ENCODE results near the gene SPDYC. TPM values are rescaled to one million over a fixed set of nuclear protein-coding genes. Genes with fewer than 3 reads are reported as not detected.

SPDYC gene
- total RNA-seq, 1 donor from 2014 or later, result not detected

- Mint-ChIP-seq H3K4me3 (ENCODE audit: low read depth) (peak overlapping the region; percentile 82), H3K36me3 (ENCODE audit: insufficient read depth) (peaks cover 4% of the 10 kb centered on the region), H3K4me1 (ENCODE audit: low read depth) (peaks cover 17% of the 10 kb centered on the region), H3K9me3 (ENCODE audit: low read depth) (no peaks in the 10 kb centered on the region), H3K27ac (peak overlapping the region; percentile 91), H3K27me3 (no peaks in the 10 kb centered on the region)
- peak; percentile 71 for TF ChIP-seq CTCF (IDR thresholded peaks at IDR 0.05; ENCODE audit: unreplicated experiment)
- peak; percentile 85 for DNase-seq (ENCODE audit: low spot score, unreplicated experiment)
Measured at GRCh38 chr11:65180877-65181568, 11.0 kb downstream of the SPDYC start.

- DNase-seq (ENCODE audit: low spot score, unreplicated experiment), result peak; percentile 35
- peak within 1 kb of the TSS; percentile 96 for H3K27ac Mint-ChIP-seq
- H3K4me3 Mint-ChIP-seq (ENCODE audit: low read depth), result peak within 1 kb of the TSS; percentile 92
- peaks cover 17% of the 10 kb centered on the region for H3K4me1 Mint-ChIP-seq (ENCODE audit: low read depth)
- H3K36me3 Mint-ChIP-seq (ENCODE audit: insufficient read depth), result peaks cover 9% of the 10 kb centered on the region
- TF ChIP-seq CTCF (IDR thresholded peaks at IDR 0.05; ENCODE audit: unreplicated experiment), result no peak
- H3K9me3 Mint-ChIP-seq (ENCODE audit: low read depth), result no peaks in the 10 kb centered on the region
- no peaks in the 10 kb centered on the region for H3K27me3 Mint-ChIP-seq
Measured at GRCh38 chr11:65181569-65182257, 11.7 kb downstream of the SPDYC start, which contains the start of gene CAPN1. TSS of gene CAPN1 (plus strand) at chr11:65181928. CDS start at chr11:65182702, 774 bp downstream.

GRCh38 chr11:65182258-65183170 lies 12.5 kb downstream of the SPDYC start:
- Mint-ChIP-seq H3K36me3 (ENCODE audit: insufficient read depth) (peaks cover 12% of the 10 kb centered on the region), H3K27me3 (no peaks in the 10 kb centered on the region), H3K9me3 (ENCODE audit: low read depth) (no peaks in the 10 kb centered on the region), H3K4me1 (ENCODE audit: low read depth) (peaks cover 17% of the 10 kb centered on the region), H3K27ac (peak overlapping the region; percentile 96), H3K4me3 (ENCODE audit: low read depth) (peak overlapping the region; percentile 92)
- no peak for TF ChIP-seq CTCF (IDR thresholded peaks at IDR 0.05; ENCODE audit: unreplicated experiment)
- peak; percentile 39 for DNase-seq (ENCODE audit: low spot score, unreplicated experiment)

- Mint-ChIP-seq H3K4me1 (ENCODE audit: low read depth) (peaks cover 17% of the 10 kb centered on the region), H3K9me3 (ENCODE audit: low read depth) (no peaks in the 10 kb centered on the region), H3K36me3 (ENCODE audit: insufficient read depth) (peaks cover 12% of the 10 kb centered on the region), H3K4me3 (ENCODE audit: low read depth) (peak overlapping the region; percentile 92), H3K27me3 (no peaks in the 10 kb centered on the region), H3K27ac (peak overlapping the region; percentile 82)
- no peak for TF ChIP-seq CTCF (IDR thresholded peaks at IDR 0.05; ENCODE audit: unreplicated experiment)
- no peak for DNase-seq (ENCODE audit: low spot score, unreplicated experiment)
Measured at GRCh38 chr11:65183201-65183891, 13.3 kb downstream of the SPDYC start.

Measured in progenitor cell of endocrine pancreas (in vitro differentiated cells).